Upper lobe of left lung (tissue), 6 donors: ENCODE results near the gene CLTCL1. TPM values are rescaled to one million over a fixed set of nuclear protein-coding genes. Genes with fewer than 3 reads are reported as not detected.
A peak's percentile ranks its signal among the peaks of the same experiment; 100 is the strongest.

Experiments used
- ATAC-seq, 2 donors: fragments of 200-7000 bp; cut with Tn5 transposase; one replicate each; pipeline ENCODE4 v1.9.1; 2022; ENCODE audit warnings: mild to moderate bottlenecking in 2 of 2, moderate library complexity in 2 of 2; ENCODE audit not compliant: low FRiP score in 2 of 2
- DNase-seq, 2 donors: peaks; one replicate each; pipeline ENCODE4 v3.0.0-alpha.2; 2019 to 2020
- H3K27ac ChIP-seq, 4 donors: fragments of 200-600 bp; sonication (generic); one replicate each; pipeline ENCODE4 v1.5.1; 2016 to 2019
- H3K27me3 ChIP-seq, 4 donors: fragments of 200-600 bp; sonication (generic); one replicate each; pipeline ENCODE4 v1.5.1; 2017 to 2019
- H3K36me3 ChIP-seq, 4 donors: fragments of 200-600 bp; sonication (generic); one replicate each; pipeline ENCODE4 v1.5.1; 2016 to 2019
- H3K4me1 ChIP-seq, 4 donors: fragments of 200-600 bp; sonication (generic); one replicate each; pipeline ENCODE4 v1.5.1; 2018 to 2019
- H3K4me3 ChIP-seq, 4 donors: fragments of 200-600 bp; sonication (generic); one replicate each; pipeline ENCODE4 v1.5.1; 2017 to 2019; ENCODE audit warnings: mild to moderate bottlenecking in 2 of 4, moderate library complexity in 1 of 4
- H3K9me3 ChIP-seq, 4 donors: fragments of 200-600 bp; sonication (generic); one replicate each; pipeline ENCODE4 v1.5.1; 2018 to 2019
- CTCF ChIP-seq, 6 experiments: fragments of 450-650 bp in 4 of 6; fragments of 200-600 bp in 2 of 6; sonication (generic) in 2 of 6; IDR thresholded peaks; one replicate each; pipeline ENCODE4 v1.5.1; 2016 to 2019; ENCODE audit warnings: antibody characterized with exemption in 6 of 6
- EP300 ChIP-seq, 4 donors: sonication (generic); formaldehyde crosslinking; IDR thresholded peaks; one replicate each; pipeline ENCODE4 v1.5.1; 2017; ENCODE audit warnings: antibody characterized with exemption in 4 of 4, control low read depth in 2 of 4
- POLR2A ChIP-seq, 4 donors: fragments of 450-650 bp; IDR thresholded peaks; one replicate each; pipeline ENCODE4 v1.5.1; 2016 to 2017; ENCODE audit warnings: antibody characterized with exemption in 4 of 4, mild to moderate bottlenecking in 2 of 4
- POLR2AphosphoS5 ChIP-seq, 2 donors: sonication (generic); formaldehyde crosslinking; IDR thresholded peaks; one replicate each; pipeline ENCODE4 v1.5.1; 2017; ENCODE audit warnings: antibody characterized with exemption in 2 of 2
- WGBS, 2 donors: methylation state at CpG; one replicate each; pipeline ENCODE4 v1.1.5; 2017 to 2018; 5-methylcytosine and 5-hydroxymethylcytosine counted together
- total RNA-seq, 6 donors: library from RNA; depleted of rRNA in 4 of 6; stranded (reverse); fragments of >200 nt in 4 of 6; gene quantifications; one replicate each; pipeline versions ENCODE4 v1.1.0 to v1.2.1, GENCODE V29; 2016 to 2021
- donor health status: DM: no; HTN: no; CAD: no; lungs with moderate emphysema.
- donor health status: DM: no; HTN: yes; CAD: no; lungs with severe emphysema.

CLTCL1 gene
- total RNA-seq, 6 donors from 2014 or later: 3.0 to 14.7 (median 6.0) TPM

GRCh38 chr22:19133561-19133960 is 158.0 kb downstream of the CLTCL1 start:
- no peaks in the 10 kb centered on the region for H3K4me1 ChIP-seq
- ATAC-seq (no peak), DNase-seq (peak in 1 of 2 donors; percentile 60)
- peaks cover 18 to 76% (median 57%) of the 10 kb centered on the region in 4 donors for H3K36me3 ChIP-seq
- no peaks in the 10 kb centered on the region for H3K27me3 ChIP-seq
- no peaks in the 10 kb centered on the region for H3K9me3 ChIP-seq
- no peak overlapping the region for H3K27ac ChIP-seq
- TF ChIP-seq EP300 (IDR thresholded peaks at IDR 0.05) (no peak), CTCF (IDR thresholded peaks at IDR 0.05) (no peak), POLR2AphosphoS5 (IDR thresholded peaks at IDR 0.05) (no peak), POLR2A (IDR thresholded peaks at IDR 0.05) (no peak)
- no peak overlapping the region for H3K4me3 ChIP-seq
- WGBS, 2 donors: 96 to 98% methylated on average over 9 to 12 of the region's 13 CpGs

GRCh38 chr22:19132693-19133400 is 158.7 kb downstream of the CLTCL1 start:
- H3K27me3 ChIP-seq: no peaks in the 10 kb centered on the region
- H3K4me1 ChIP-seq: no peaks in the 10 kb centered on the region
- H3K36me3 ChIP-seq: peaks cover 11 to 69% (median 50%) of the 10 kb centered on the region in 4 donors
- TF ChIP-seq POLR2A (IDR thresholded peaks at IDR 0.05) (no peak), POLR2AphosphoS5 (IDR thresholded peaks at IDR 0.05) (no peak), CTCF (IDR thresholded peaks at IDR 0.05) (no peak), EP300 (IDR thresholded peaks at IDR 0.05) (no peak)
- ATAC-seq: no peak
- WGBS, 2 donors: 88 to 90% methylated on average over 5 to 9 of the region's 9 CpGs
- no peak overlapping the region for H3K4me3 ChIP-seq
- H3K9me3 ChIP-seq: no peaks in the 10 kb centered on the region
- no peak for DNase-seq
- no peak overlapping the region for H3K27ac ChIP-seq

GRCh38 chr22:19132153-19132552 is 159.4 kb downstream of the CLTCL1 start:
- 93 to 97% methylated on average over 16 to 20 of the region's 20 CpGs for WGBS, 2 donors
- H3K36me3 ChIP-seq: peaks cover 7 to 62% (median 43%) of the 10 kb centered on the region in 4 donors

GRCh38 chr22:19131685-19132015 is 159.9 kb downstream of the CLTCL1 start:
- no peaks in the 10 kb centered on the region for H3K9me3 ChIP-seq
- peak in 1 of 2 donors; percentile 41 for DNase-seq
- TF ChIP-seq EP300 (IDR thresholded peaks at IDR 0.05) (no peak), CTCF (IDR thresholded peaks at IDR 0.05) (no peak), POLR2A (IDR thresholded peaks at IDR 0.05) (no peak), POLR2AphosphoS5 (IDR thresholded peaks at IDR 0.05) (no peak)
- no peak for ATAC-seq
- 95 to 99% methylated on average over 16 to 19 of the region's 19 CpGs for WGBS, 2 donors
- no peaks in the 10 kb centered on the region for H3K27me3 ChIP-seq
- peaks cover 7 to 57% (median 38%) of the 10 kb centered on the region in 4 donors for H3K36me3 ChIP-seq
- no peak overlapping the region for H3K27ac ChIP-seq
- H3K4me3 ChIP-seq: no peak overlapping the region
- H3K4me1 ChIP-seq: no peaks in the 10 kb centered on the region

More at GRCh38 chr22:19132153-19132552, 159.4 kb downstream of the CLTCL1 start:
- no peaks in the 10 kb centered on the region for H3K4me1 ChIP-seq
- H3K4me3 ChIP-seq: no peak overlapping the region
- H3K27ac ChIP-seq: no peak overlapping the region
- DNase-seq: peak in 1 of 2 donors; percentile 58
- H3K9me3 ChIP-seq: no peaks in the 10 kb centered on the region
- H3K27me3 ChIP-seq: no peaks in the 10 kb centered on the region
- TF ChIP-seq POLR2AphosphoS5 (IDR thresholded peaks at IDR 0.05) (no peak), POLR2A (IDR thresholded peaks at IDR 0.05) (no peak), EP300 (IDR thresholded peaks at IDR 0.05) (no peak), CTCF (IDR thresholded peaks at IDR 0.05) (no peak)
- no peak for ATAC-seq
